HepG2 (cell line): ENCODE results near the gene CLRN3. TPM values are rescaled to one million over a fixed set of nuclear protein-coding genes. Genes with fewer than 3 reads are reported as not detected.

Source experiments
- ATAC-seq: fragments of 200-7000 bp; cut with Tn5 transposase; 3 replicates; pipeline ENCODE4 v1.9.1; 2020; ENCODE audit warnings: mild to moderate bottlenecking, moderate library complexity
- BruUV-seq: library from RNA; stranded (reverse); fragments of 400-500 nt; replicated peaks from 2 replicates; lab custom pipeline; 2021; lab: Mats Ljungman, UMichigan
- CTCF ChIA-PET: fragments of 300-600 bp; formaldehyde crosslinking; extraction: SDS; loops from one replicate; lab custom pipeline; 2021; ENCODE audit warnings: low total read pairs, inconsistent platforms, low intra/inter-chr PET ratio; lab: Yijun Ruan, JAX
- POLR2A ChIA-PET: fragments of 350-600 bp; sonication (Branson Sonifier 250); formaldehyde crosslinking; loops from one replicate; lab custom pipeline; 2020; ENCODE audit warnings: antibody characterized with exemption, inconsistent platforms; lab: Yijun Ruan, JAX
- DNase-seq: peaks from one replicate; pipeline ENCODE4 v3.0.0-alpha.2; 2015; ENCODE audit warnings: low spot score
- FAIRE-seq: peaks from 3 replicates; lab custom pipeline; 2011; peaks lifted over from hg19 to GRCh38; lab: Jason Lieb, UNC
- H2AFZ ChIP-seq: one replicate; pipeline ENCODE4 v1.6.1; 2011; ENCODE audit warnings: low read length, inconsistent platforms
- H3K27ac ChIP-seq: fragments of 300-600 bp; 3 replicates; pipeline ENCODE4 v1.8.0; 2011; ENCODE audit warnings: mixed run types, mild to moderate bottlenecking, mixed read lengths, low read length, inconsistent platforms; ENCODE audit not compliant: insufficient read depth; ENCODE audit errors: extremely low read length
- H3K27me3 ChIP-seq, 2 experiments: fragments of 200-600 bp in 1 of 2; 2 replicates in 1 of 2; 3 replicates in 1 of 2; pipeline versions ENCODE4 v1.6.0 to v1.8.0; 2011; ENCODE audit warnings: low read length in 2 of 2, mild to moderate bottlenecking in 2 of 2, moderate library complexity in 2 of 2, inconsistent platforms in 1 of 2; ENCODE audit not compliant: insufficient read depth in 2 of 2, control insufficient read depth in 1 of 2
- H3K36me3 ChIP-seq, 2 experiments: fragments of 200-600 bp in 1 of 2; replicated peaks in 1 of 2; 2 replicates in 1 of 2; 3 replicates in 1 of 2; pipeline versions ENCODE4 v1.5.1 to v1.8.0; 2011; ENCODE audit warnings: low read length in 2 of 2, inconsistent platforms in 1 of 2; ENCODE audit not compliant: insufficient read depth in 2 of 2, control insufficient read depth in 1 of 2
- H3K4me1 ChIP-seq: 2 replicates; pipeline ENCODE4 v1.5.1; 2012; ENCODE audit warnings: low read length, inconsistent platforms; ENCODE audit not compliant: insufficient read depth
- H3K4me2 ChIP-seq: 2 replicates; pipeline ENCODE4 v1.6.0; 2011; ENCODE audit warnings: low read depth, low read length, inconsistent platforms
- H3K4me3 ChIP-seq, 3 experiments: fragments of 200-600 bp in 1 of 3; sonication (generic), shearing (Covaris generic) in 1 of 3; replicated peaks in 1 of 3; 2 replicates each; pipeline ENCODE4 v1.5.1; 2011 to 2016; ENCODE audit warnings: low read length in 3 of 3, inconsistent platforms in 2 of 3, low read depth in 2 of 3, mild to moderate bottlenecking in 2 of 3, control low read depth in 1 of 3, mixed read lengths in 1 of 3; ENCODE audit not compliant: insufficient read depth in 1 of 3
- H3K79me2 ChIP-seq: one replicate; pipeline ENCODE4 v1.6.1; 2011; ENCODE audit warnings: low read length, inconsistent platforms; ENCODE audit not compliant: insufficient read depth
- H3K9ac ChIP-seq: 2 replicates; pipeline ENCODE4 v1.6.0; 2011; ENCODE audit warnings: mild to moderate bottlenecking, low read depth, low read length, inconsistent platforms; ENCODE audit not compliant: insufficient read depth
- H3K9me3 ChIP-seq: 2 replicates; pipeline ENCODE4 v1.5.1; 2012; ENCODE audit warnings: mild to moderate bottlenecking, low read length
- H4K20me1 ChIP-seq: 2 replicates; pipeline ENCODE4 v1.6.0; 2011; ENCODE audit warnings: inconsistent platforms, mild to moderate bottlenecking, low read length, moderate library complexity; ENCODE audit not compliant: insufficient read depth
- AFF4 ChIP-seq: sonication (generic); formaldehyde crosslinking; IDR thresholded peaks from 2 replicates; pipeline ENCODE4 v1.4.0; 2020; ENCODE audit warnings: missing genetic modification reagents
- KDM4B ChIP-seq: sonication (generic); formaldehyde crosslinking; IDR thresholded peaks from 2 replicates; pipeline ENCODE4 v1.4.0; 2020; ENCODE audit warnings: missing genetic modification reagents
- KLF16 ChIP-seq, 2 experiments: sonication (generic) in 1 of 2; formaldehyde crosslinking in 1 of 2; IDR thresholded peaks; 2 replicates each; pipeline versions ENCODE4 v1.6.1 to v1.8.0; 2016 to 2023; ENCODE audit warnings: missing genetic modification reagents in 2 of 2, missing compliant biosample characterization in 1 of 2
- NR3C1 ChIP-seq: sonication (generic); formaldehyde crosslinking; IDR thresholded peaks from 2 replicates; pipeline ENCODE4 v1.4.0; 2020; ENCODE audit warnings: missing genetic modification reagents
- ZBTB42 ChIP-seq: sonication (generic); formaldehyde crosslinking; IDR thresholded peaks from 2 replicates; pipeline ENCODE4 v1.5.0; 2020; ENCODE audit warnings: mild to moderate bottlenecking, missing genetic modification reagents
- ZNF281 ChIP-seq: sonication (generic); formaldehyde crosslinking; IDR thresholded peaks from 2 replicates; pipeline ENCODE4 v1.4.0; 2020; ENCODE audit warnings: missing genetic modification reagents, borderline replicate concordance
- WGBS: methylation state at CpG from one replicate; pipeline ENCODE4 v1.1.6; 2017; ENCODE audit warnings: low lambda C conversion rate; 5-methylcytosine and 5-hydroxymethylcytosine counted together
- in situ Hi-C: cut with HindIII; loops from 2 replicates; pipeline ENCODE4 v1.10.0; 2017; ENCODE audit warnings: low pct_unique_long_range_greater_than_20kb; ENCODE audit not compliant: extremely low pct_ligation_motif_present
- intact Hi-C: fragments of 100-400 bp; cut with micrococcal nuclease; formaldehyde crosslinking; loops from one replicate; pipeline ENCODE4 v1.10.0; 2022; ENCODE audit not compliant: unreplicated experiment
- polyA plus RNA-seq, 8 experiments: library from polyadenylated mRNA; depleted of rRNA in 3 of 8; stranded (reverse) in 7 of 8; unstranded in 1 of 8; fragments of >200 nt; fragmentation: Illumina TruSeq in 4 of 8; extraction: Trizol in 4 of 8; gene quantifications; 2 replicates each; pipeline versions ENCODE4 v1.2.1 to v1.2.3, GENCODE V29; 2011 to 2016; ENCODE audit warnings: low read depth in 4 of 8, missing spikeins in 1 of 8, mixed read lengths in 1 of 8; ENCODE audit not compliant: insufficient read depth in 1 of 8
- total RNA-seq, 5 experiments: library from RNA; depleted of rRNA; stranded (reverse); fragments of >200 nt; fragmentation: Illumina TruSeq; extraction: Trizol; gene quantifications; 2 replicates each; pipeline ENCODE4 v1.2.3, GENCODE V29; 2016; ENCODE audit warnings: low read depth in 1 of 5

The CLRN3 gene
- total and polyA plus RNA-seq, 2 of the 13 experiments (the other 11 are each of a cell fraction or from before 2014, with no cell fraction given): not detected

GRCh38 chr10:127834221-127834620 lies 58.5 kb downstream of the CLRN3 start:
- FAIRE-seq: no peak
- Histone ChIP-seq H2AFZ (no peak overlapping the region), H3K36me3 (no peaks in the 10 kb centered on the region), H3K9ac (no peak overlapping the region), H3K4me3 (no peak overlapping the region), H3K4me1 (no peaks in the 10 kb centered on the region), H4K20me1 (no peaks in the 10 kb centered on the region), H3K27ac (no peak overlapping the region), H3K9me3 (no peaks in the 10 kb centered on the region), H3K79me2 (no peaks in the 10 kb centered on the region), H3K27me3 (peaks cover 0 to 15% of the 10 kb centered on the region in 2 experiments; a peak in 2 of 5 replicates), H3K4me2 (no peak overlapping the region)
- ChIA-PET POLR2A (no interaction called here), CTCF (no interaction called here)
- BruUV-seq: no TSS peak
- 14% methylated on average over 7 of the region's 7 CpGs for WGBS
- DNase-seq: no peak
- TF ChIP-seq KDM4B (CRISPR knock-in tag) (no peak), KLF16 (CRISPR knock-in tag; IDR thresholded peaks at IDR 0.05) (no peak), ZNF281 (CRISPR knock-in tag) (no peak), ZBTB42 (CRISPR knock-in tag) (no peak), AFF4 (no peak), NR3C1 (CRISPR knock-in tag) (no peak)
- intact Hi-C loops (no loop called here), in situ Hi-C loops (no loop called here)
- no peak for ATAC-seq
